H1 (cell line): ENCODE data around the gene SEMA4D. TPM values are rescaled to one million over a fixed set of nuclear protein-coding genes. Genes with fewer than 3 reads are reported as not detected.

Experiments used
- SAP30 ChIP-seq: fragments of 300-600 bp; sonication (generic); IDR thresholded peaks from 2 replicates; pipeline ENCODE4 v1.7.1; 2012; ENCODE audit warnings: low read length, moderate library complexity, mild to moderate bottlenecking, inconsistent platforms; ENCODE audit not compliant: insufficient read depth, insufficient replicate concordance
- polyA plus RNA-seq, 7 experiments: library from polyadenylated mRNA; depleted of rRNA in 3 of 7; stranded (reverse) in 5 of 7; unstranded in 2 of 7; fragments of >200 nt in 5 of 7; fragments of 200-250 nt in 2 of 7; gene quantifications; 1 replicate in 5 of 7; 2 replicates in 1 of 7; 4 replicates in 1 of 7; pipeline versions ENCODE4 v1.2.1 to v1.2.3, GENCODE V29; 2011 to 2013; ENCODE audit warnings: missing spikeins in 2 of 7, mixed read lengths in 2 of 7
- total RNA-seq: library from RNA; stranded (reverse); fragmentation: NEBNext Ultra II Directional; extraction: Animal tissue kit (Norgen Biotek cat#: 25700); gene quantifications from 2 replicates; pipeline ENCODE4 v1.2.1, GENCODE V29; 2021

The SEMA4D gene
- total and polyA plus RNA-seq, 2 of the 8 experiments (the other 6 are each of a cell fraction or from before 2014, with no cell fraction given): 21.0 to 70.4 TPM

- no peak for TF ChIP-seq SAP30
Observed at GRCh38 chr9:89488936-89489335, 9.0 kb downstream of the SEMA4D start (continued).
